GM21717 (cell line): Measurements from ENCODE around the gene TTYH2.
"Not testable (repeated sequence)": the region's sequence is repeated elsewhere in the genome, so short reads cannot be mapped to it uniquely, and the experiment has no call there.

Experiments used
- ATAC-seq: cut with Tn5 transposase; IDR thresholded peaks from one replicate; pipeline ENCODE4 v1.9.1; 2021; ENCODE audit warnings: mild to moderate bottlenecking, moderate library complexity; ENCODE audit not compliant: unreplicated experiment

The TTYH2 gene

GRCh38 chr17:74253036-74253435 is 39.7 kb downstream of the TTYH2 start:
- no peak for ATAC-seq

- ATAC-seq, result no peak
Observed at GRCh38 chr17:74257311-74257710, 43.9 kb downstream of the TTYH2 start.

DNA sequence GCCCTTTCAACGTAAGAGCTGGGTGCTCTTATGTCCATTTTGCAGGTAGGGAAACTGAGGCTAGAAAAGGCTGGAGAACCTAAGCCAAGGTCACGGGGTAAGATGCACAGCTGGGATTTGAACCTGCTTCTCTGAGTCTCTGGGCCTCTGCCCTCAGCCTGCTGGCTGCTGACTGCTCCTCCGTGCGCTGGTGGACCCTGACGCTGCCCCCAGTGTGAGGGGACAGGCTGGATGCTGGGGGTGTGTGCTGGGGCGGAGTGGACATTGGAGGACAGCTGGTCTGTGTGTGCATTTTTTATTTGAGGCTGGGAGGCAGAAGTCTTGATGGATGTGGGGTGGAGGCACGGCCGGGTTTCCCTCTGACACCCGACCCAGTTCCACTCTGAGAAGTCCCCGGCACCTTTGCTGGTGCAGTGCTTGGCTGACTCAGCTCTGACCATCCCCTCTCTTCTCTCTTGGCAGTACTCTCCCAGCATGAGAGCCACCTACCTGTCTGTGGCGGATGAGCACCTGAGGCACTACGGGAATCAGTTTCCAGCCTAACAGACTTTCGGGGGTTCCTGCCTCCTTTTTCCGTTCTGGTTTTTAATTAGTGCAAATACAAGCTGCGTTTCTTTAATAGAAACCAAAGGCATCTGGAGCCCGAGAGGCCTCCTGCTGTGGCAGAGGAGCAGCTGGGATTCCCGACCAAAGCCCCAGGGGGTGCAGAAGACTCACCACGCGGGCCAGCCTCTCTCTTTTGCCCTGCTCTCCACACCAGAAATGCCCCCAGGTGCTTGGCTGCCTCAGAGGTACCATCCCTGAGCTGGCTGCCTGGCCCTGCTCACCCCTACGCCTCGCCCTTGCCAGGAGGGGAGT is 46.5 kb downstream of the TTYH2 start:
- ATAC-seq, result no peak

- ATAC-seq, result no peak
Observed at GRCh38 chr17:74260525-74260850, 47.1 kb downstream of the TTYH2 start.

GRCh38 chr17:74262601-74263000 is 49.2 kb downstream of the TTYH2 start:
- ATAC-seq, result no peak

- not testable (repeated sequence) for ATAC-seq
Observed at GRCh38 chr17:74267054-74267453, 53.7 kb downstream of the TTYH2 start.

GRCh38 chr17:74267579-74267978 is 54.2 kb downstream of the TTYH2 start:
- no peak for ATAC-seq

DNA sequence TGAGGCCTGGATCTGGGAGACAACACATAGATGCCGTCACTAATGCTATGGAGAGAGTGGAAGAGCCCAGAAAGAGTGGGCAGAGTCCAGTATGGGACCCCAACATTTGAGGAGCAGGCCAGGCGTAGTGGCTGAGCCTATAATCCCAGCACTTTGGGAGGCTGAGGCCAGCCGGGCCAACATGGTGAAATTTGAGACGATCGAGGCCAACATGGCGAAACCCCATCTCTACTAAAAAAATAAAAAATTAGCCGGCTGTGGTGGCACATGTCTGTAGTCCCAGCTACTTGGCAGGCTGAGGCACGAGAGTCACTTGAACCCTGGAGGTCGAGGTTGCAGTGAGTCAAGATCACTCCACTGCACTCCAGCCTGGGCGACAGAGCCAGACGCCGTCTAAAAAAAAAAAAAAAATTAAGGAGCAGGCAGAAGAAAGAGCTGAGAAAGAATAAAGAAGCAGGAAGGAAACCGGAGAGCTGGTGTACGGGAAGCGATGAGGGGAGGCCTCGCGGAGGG is 54.7 kb downstream of the TTYH2 start:
- ATAC-seq, result no peak

- ATAC-seq, result no peak
Observed at GRCh38 chr17:74268558-74268957, 55.2 kb downstream of the TTYH2 start.

- no peak for ATAC-seq
Observed at GRCh38 chr17:74270333-74270732, 57.0 kb downstream of the TTYH2 start.

- ATAC-seq, result no peak
Observed at GRCh38 chr17:74271281-74271680, 57.9 kb downstream of the TTYH2 start.

DNA sequence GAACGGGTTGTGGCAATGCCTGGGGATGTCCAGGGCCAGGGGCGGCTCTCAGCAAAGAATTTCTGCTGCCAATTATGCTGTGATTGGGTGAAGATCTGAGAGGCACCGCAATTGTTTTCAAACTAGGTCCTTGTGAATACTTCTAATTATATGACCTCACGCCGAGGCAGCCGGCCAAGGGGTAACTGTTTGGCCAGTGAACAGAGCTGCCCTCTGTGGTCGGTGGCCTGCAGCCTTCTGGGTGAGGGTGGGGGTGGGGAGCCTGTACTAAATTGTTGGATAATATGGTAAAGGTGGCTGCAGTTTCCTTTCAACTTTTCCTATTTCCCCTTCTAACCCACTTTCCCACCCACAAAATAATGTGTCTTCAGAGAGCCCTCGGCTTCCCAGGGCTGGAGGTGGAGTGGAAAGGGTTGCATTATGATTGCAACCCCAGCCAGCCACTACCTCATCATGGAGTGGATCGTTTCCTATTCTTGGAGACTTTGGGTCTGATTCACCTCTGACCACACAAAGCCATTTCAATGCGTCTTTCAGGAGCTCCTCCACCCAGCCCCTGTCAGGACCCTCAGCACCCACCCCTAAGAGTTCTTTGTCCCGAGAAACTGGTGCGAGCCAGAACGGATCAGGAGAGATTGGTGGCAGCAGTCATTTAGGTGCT is 58.7 kb downstream of the TTYH2 start:
- ATAC-seq, result no peak

GRCh38 chr17:74272731-74273201 is 59.4 kb downstream of the TTYH2 start:
- no peak for ATAC-seq

DNA sequence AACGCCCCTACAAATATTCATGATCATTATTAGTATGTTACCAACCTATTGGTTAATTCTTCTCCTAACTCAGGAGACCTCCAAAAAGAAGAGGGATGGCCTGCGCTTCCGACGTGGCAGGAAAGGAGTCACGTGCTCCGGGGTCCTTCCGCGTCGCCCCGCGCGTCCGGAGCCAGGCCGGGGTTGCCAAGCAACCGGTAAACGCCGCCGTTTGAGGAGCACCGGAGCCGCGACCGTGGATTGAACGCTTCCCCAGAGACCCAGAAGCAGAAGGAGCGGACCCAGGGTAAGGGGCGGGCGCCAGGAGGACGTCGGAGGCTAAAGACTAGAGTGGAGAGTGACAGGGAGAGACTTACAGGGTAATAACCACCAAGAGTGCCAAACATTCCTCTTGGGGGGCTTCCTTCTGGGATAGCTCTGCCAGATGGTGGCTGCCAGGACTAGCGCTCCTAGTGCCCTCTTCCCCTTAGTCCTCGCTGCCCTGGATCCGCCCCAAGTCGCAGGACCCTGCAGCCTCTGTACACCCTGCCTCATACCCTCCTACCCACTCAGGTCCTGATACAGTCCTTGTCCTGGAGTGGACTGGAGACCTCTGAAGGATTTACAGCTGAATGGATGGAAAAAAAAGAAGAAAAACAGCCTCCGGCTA is 60.8 kb downstream of the TTYH2 start, which contains the start of gene DNAI2:
TSS of gene DNAI2 (plus strand) at position 175 of the 649 bp plus-strand sequence. CDS start 7,584 bp downstream, outside the sequence.
- no peak for ATAC-seq

- ATAC-seq, result no peak
Observed at GRCh38 chr17:74274709-74275340, 61.5 kb downstream of the TTYH2 start.

- ATAC-seq, result no peak
Observed at GRCh38 chr17:74276051-74276476, 62.7 kb downstream of the TTYH2 start.

- ATAC-seq, result no peak
Observed at GRCh38 chr17:74276541-74277009, 63.2 kb downstream of the TTYH2 start.

DNA sequence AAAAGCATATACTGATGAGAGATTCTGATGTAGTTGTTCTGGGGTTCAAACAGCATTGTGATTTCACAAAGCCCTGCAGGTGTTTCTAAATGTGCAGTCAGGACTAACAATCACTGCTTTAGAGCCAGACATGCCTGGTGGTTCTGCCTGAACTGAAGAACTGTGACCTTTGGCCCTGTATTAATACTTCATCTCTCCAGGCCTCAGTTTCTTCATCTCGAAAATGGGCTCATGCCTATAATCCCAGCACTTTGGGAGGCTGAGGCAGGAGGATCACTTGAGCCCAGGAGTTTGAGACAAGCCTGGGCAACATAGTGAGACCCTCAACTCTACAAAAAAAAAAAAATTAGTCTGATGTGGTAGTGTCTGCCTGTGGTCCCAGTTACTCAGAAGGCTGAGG is 64.6 kb downstream of the TTYH2 start:
- no peak for ATAC-seq

GRCh38 chr17:74279617-74280016 is 66.2 kb downstream of the TTYH2 start:
- not testable (repeated sequence) for ATAC-seq

DNA sequence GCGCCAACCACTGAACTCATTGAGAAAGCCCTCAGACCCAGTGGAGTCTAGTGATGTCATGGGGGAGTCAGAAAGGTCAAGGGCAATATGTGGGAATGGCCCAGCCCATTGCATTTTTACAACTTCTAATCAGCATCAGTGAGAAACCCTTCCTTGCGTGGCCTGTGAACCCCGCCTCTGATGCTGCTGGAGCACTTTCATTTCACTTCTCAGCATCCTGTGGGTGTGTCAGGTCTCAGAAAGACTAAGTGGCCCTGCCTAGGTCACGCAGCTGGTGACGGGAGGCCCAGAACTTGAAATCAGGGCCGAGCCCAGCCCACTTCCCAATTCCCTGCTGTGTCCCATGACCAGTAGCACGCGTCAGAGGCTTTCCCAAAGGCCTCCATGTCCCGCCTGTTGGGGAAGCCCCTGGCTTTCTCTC is 66.7 kb downstream of the TTYH2 start:
- peak; percentile 63 for ATAC-seq

DNA sequence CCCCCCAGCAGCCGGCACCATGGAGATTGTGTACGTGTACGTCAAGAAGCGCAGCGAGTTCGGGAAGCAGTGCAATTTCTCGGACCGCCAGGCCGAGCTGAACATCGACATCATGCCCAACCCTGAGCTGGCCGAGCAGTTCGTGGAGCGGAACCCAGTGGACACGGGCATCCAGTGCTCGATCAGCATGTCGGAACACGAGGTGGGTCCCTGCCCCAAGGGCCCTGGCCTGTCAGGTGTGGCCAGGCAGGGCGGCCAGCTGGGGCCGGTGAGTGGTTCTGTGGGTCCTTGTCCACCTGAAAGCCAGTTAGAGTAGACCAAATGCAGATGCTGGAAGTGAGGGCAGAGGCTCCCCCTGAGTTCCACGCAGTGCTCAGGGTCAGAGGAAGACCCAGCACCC is 68.4 kb downstream of the TTYH2 start:
- no peak for ATAC-seq
